HFF-Myc (cell line): ENCODE data around the gene FSTL4.

Source experiments
- DNase-seq: peaks from one replicate; pipeline ENCODE4 v3.0.0-alpha.2; 2011; ENCODE audit warnings: low read depth; ENCODE audit errors: extremely low read depth
- H3K4me3 ChIP-seq: replicated peaks from 2 replicates; pipeline ENCODE4 v1.5.1; 2011; ENCODE audit warnings: low read depth, mild to moderate bottlenecking, control low read depth, low read length
- TF ChIP-seq, protein P1 (sequence below): IDR thresholded peaks from 2 replicates; pipeline ENCODE4 v1.5.1; 2012; ENCODE audit warnings: mild to moderate bottlenecking, low read depth, low read length, control low read depth; ENCODE audit errors: missing control alignments

Gene FSTL4

DNA sequence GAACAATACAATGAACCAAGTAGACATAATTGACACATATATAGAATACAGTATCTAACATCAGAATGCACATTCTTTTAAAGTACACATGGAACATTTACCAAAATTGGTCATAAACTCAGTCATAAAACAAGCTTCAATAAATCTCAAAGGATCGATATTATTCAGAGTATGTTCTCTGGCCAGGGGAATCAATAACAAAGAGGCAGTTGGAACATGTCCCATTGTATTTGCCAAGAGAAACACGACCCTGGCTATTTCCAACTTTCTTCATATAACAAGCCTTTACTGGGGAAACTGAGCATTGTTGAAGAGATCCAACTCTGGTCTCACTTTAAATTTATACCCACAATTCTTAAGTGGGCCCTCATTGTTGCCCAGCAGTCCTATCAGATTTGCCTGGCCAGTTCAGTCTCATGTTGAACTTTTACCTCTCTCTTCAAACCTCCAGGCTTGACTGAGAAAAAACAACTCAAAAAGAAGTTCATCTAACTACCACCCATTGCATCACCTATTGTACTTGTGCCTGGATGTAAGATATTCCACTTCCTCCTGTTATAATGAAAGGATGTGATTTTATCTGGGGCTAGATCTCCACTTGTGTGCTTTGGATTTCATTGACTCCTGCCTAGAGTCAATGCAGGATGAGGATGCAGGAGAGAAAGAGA lies 398.1 kb downstream of the FSTL4 start:
- no peak for DNase-seq
- TF ChIP-seq, protein P1, sequence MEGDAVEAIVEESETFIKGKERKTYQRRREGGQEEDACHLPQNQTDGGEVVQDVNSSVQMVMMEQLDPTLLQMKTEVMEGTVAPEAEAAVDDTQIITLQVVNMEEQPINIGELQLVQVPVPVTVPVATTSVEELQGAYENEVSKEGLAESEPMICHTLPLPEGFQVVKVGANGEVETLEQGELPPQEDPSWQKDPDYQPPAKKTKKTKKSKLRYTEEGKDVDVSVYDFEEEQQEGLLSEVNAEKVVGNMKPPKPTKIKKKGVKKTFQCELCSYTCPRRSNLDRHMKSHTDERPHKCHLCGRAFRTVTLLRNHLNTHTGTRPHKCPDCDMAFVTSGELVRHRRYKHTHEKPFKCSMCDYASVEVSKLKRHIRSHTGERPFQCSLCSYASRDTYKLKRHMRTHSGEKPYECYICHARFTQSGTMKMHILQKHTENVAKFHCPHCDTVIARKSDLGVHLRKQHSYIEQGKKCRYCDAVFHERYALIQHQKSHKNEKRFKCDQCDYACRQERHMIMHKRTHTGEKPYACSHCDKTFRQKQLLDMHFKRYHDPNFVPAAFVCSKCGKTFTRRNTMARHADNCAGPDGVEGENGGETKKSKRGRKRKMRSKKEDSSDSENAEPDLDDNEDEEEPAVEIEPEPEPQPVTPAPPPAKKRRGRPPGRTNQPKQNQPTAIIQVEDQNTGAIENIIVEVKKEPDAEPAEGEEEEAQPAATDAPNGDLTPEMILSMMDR: no peak
- no peak overlapping the region for H3K4me3 ChIP-seq

DNA sequence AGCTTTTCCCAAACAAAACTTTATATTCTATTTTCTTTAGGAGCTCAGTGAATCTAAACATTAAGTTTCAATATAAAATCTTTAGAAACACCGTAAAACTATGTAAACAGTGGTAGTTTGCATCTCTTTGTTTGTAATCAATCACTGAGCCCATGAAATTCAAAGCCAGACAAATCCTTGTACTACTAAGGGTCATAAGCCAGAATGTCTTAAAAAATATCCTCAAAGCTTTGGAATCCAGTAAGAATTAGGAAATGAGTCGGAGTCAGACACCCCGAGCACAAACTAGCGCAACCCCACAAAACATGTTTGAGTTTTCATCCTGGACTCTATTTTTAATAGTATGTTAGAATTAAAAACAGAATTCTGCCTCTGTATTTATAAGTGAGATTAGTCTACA lies 406.7 kb downstream of the FSTL4 start:
- no peak overlapping the region for H3K4me3 ChIP-seq
- TF ChIP-seq, protein P1: no peak
- no peak for DNase-seq

DNA sequence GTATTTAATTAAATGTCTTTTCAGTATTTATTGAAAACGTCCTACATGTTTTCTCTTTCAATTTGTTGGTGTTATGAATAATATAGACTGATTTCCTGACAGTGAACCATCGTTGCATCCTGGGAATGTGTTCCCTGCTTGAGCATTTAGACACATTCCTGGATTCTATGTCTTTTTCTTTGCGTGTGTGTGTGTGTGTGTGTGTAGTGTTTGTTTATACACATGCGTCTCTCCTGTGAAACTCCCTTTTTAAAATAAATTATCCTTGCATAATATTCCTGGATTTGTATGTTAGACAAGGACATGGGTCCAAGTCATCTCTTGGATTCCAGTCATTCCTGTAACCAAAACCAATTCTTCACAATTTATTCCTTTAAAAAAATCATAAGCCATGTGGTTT lies 407.1 kb downstream of the FSTL4 start:
- no peak for DNase-seq
- TF ChIP-seq, protein P1: no peak
- H3K4me3 ChIP-seq: no peak overlapping the region

DNA sequence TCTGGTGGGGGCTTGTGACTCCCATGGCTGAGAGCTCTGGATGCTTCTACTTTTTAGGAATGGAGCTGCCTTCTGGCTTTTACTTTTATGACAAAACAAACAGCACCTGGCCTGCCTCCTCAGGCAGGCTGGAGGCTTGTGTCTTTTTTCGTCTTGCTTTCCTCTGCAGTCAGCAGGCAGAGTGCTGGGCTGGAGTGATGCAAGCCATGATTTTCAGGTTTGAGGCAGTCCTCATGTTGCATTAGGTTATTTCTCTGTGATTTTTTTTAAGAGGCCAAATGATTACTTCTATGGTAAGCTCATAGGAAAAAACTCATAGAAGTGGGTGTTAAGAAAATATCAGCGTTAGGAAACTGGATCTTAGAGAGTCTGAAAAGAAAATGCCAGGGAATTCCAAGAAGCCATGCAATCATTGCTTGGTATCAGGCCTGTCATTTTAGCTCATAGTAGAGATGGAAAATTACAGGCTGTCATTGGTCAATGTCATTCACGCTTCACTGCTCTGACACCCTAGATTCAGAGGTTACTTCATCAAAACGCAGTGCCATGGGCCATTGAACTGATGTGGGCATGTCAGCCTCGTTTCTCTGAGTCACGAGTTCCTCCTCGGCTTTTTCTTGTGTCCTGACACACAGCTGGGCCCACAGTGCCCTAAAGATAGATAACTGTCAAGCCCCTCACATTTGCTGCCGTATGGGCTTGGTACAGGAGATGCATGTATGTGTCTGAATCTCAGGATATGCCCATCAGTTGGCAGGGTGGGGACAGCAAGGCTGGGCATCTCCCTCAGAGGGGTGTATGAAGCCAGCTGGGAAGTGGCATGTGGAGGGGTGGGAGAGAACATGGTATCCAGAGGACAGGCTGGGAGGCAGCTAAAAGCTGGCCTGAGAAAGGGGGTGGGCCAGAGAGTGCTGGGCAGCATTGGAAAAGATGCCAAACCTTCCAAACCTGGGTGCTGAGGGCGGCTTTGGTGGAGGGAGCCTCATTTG lies 408.7 kb downstream of the FSTL4 start:
- DNase-seq: no peak
- no peak overlapping the region for H3K4me3 ChIP-seq
- TF ChIP-seq, protein P1: no peak

DNA sequence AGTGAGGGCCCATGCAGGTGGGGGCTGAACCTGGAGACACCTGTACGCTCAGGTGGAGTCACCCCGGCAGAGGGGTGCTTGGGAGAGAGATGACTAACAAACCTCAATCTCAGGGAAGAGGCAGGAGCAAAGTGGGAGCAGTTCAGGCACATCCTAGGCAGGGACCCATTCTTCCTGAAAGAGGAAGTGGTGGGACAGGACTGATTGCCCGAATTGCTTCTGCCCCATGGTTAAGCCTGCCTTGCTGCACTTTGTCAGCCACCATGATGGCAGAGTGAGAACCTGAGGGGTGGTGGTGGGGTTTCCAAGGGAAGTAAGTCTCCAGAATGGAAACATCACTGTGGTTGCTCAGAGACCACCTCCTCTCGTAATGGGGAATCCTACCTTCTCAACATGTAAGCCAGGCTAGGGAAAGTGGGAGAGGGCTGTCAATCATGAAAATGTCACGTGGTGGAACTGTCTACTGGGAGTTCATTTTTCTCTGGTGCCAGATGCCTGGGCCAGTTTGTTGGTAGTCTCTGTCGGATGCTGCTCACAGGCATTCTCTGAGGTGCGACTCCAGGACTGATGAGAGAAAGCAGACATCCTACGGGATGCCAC lies 410.2 kb downstream of the FSTL4 start:
- H3K4me3 ChIP-seq: no peak overlapping the region
- TF ChIP-seq, protein P1: no peak
- no peak for DNase-seq

DNA sequence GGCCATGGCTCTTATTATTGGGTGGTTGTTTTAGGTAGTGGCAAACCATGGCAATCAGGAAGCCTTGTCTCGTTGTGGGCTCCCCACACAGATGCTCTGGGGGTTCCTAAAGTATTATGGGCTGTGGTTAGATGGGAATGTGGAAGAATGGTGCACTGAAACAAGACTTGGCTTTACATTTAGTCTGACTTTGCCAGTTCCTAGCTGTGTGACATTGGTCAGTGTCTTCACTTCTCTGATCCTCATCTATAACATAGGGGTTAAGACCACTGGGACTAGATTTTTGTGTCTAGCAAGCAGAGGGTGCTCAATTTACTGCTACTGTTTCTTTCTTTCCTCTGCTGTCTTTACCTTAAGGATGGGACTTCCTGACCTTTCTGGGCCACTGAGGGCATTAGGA lies 411.0 kb downstream of the FSTL4 start:
- TF ChIP-seq, protein P1: no peak
- H3K4me3 ChIP-seq: no peak overlapping the region
- no peak for DNase-seq
